NB4 (cell line): ENCODE results near the gene WNT1.

Source experiments
- MAX ChIP-seq: IDR thresholded peaks from 2 replicates; pipeline ENCODE4 v1.6.1; 2011; ENCODE audit warnings: low read depth, low read length
- MYC ChIP-seq: IDR thresholded peaks from 2 replicates; pipeline ENCODE4 v1.6.1; 2011; ENCODE audit warnings: low read depth, low read length
- POLR2A ChIP-seq: IDR thresholded peaks from 2 replicates; pipeline ENCODE4 v1.6.1; 2011; ENCODE audit warnings: mild to moderate bottlenecking; ENCODE audit not compliant: insufficient read length; ENCODE audit errors: extremely low read depth
- TF ChIP-seq, protein P1 (sequence below): IDR thresholded peaks from one replicate; pipeline ENCODE4 v1.5.1; 2012; ENCODE audit warnings: low read depth, low read length

GRCh38 chr12:48994224-48995085 is 16.3 kb downstream of the WNT1 start:
- TF ChIP-seq, protein P1, sequence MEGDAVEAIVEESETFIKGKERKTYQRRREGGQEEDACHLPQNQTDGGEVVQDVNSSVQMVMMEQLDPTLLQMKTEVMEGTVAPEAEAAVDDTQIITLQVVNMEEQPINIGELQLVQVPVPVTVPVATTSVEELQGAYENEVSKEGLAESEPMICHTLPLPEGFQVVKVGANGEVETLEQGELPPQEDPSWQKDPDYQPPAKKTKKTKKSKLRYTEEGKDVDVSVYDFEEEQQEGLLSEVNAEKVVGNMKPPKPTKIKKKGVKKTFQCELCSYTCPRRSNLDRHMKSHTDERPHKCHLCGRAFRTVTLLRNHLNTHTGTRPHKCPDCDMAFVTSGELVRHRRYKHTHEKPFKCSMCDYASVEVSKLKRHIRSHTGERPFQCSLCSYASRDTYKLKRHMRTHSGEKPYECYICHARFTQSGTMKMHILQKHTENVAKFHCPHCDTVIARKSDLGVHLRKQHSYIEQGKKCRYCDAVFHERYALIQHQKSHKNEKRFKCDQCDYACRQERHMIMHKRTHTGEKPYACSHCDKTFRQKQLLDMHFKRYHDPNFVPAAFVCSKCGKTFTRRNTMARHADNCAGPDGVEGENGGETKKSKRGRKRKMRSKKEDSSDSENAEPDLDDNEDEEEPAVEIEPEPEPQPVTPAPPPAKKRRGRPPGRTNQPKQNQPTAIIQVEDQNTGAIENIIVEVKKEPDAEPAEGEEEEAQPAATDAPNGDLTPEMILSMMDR = no peak
- TF ChIP-seq POLR2A = no peak
- no peak for TF ChIP-seq MYC
- TF ChIP-seq MAX = no peak
